ENCODE data around the gene IGF2. TPM values are rescaled to one million over a fixed set of nuclear protein-coding genes. Genes with fewer than 3 reads are reported as not detected.

The IGF2 gene
- total RNA-seq, 1 experiment from 2014 or later = 0.35 TPM

- CTCF ChIA-PET = interaction anchor here (0.9 to 2.5 kb wide), 6 partner anchors 9 to 699 kb away, joined by 3 to 18 read pairs (median 3); partner anchors contain the start of genes C11orf21 and TSPAN32
- DNase-seq (ENCODE audit: unreplicated experiment) = no peak
- H3K27me3 Mint-ChIP-seq (ENCODE audit: insufficient read depth, unreplicated experiment) = no peaks in the 10 kb centered on the region
- no peaks in the 10 kb centered on the region for H3K9me3 Mint-ChIP-seq (ENCODE audit: unreplicated experiment)
- TF ChIP-seq CTCF (IDR thresholded peaks at IDR 0.05; ENCODE audit: unreplicated experiment) = no peak
- peaks cover 27% of the 10 kb centered on the region for H3K4me1 Mint-ChIP-seq (ENCODE audit: insufficient read depth, unreplicated experiment)
- H3K27ac Mint-ChIP-seq (ENCODE audit: low read depth, unreplicated experiment) = no peak overlapping the region
- POLR2A ChIA-PET = no interaction called here
- H3K36me3 Mint-ChIP-seq (ENCODE audit: insufficient read depth, unreplicated experiment) = no peaks in the 10 kb centered on the region
- no TSS peak for BruUV-seq (replicated peaks)
- H3K4me3 Mint-ChIP-seq (ENCODE audit: unreplicated experiment) = no peak overlapping the region
- intact Hi-C loops (cut with micrococcal nuclease) = no loop called here
Measured at GRCh38 chr11:2185324-2186085, 46.3 kb upstream of the IGF2 start.

GRCh38 chr11:2182692-2183474 lies 43.7 kb upstream of the IGF2 start:
- H3K27me3 Mint-ChIP-seq (ENCODE audit: insufficient read depth, unreplicated experiment) = no peaks in the 10 kb centered on the region
- ChIA-PET POLR2A (no interaction called here), CTCF (interaction anchor here (0.7 to 2.7 kb wide), 2 partner anchors 116 to 1199 kb away, joined by 3 to 8 read pairs; no protein-coding TSS in a partner anchor)
- peaks cover 44% of the 10 kb centered on the region for H3K4me1 Mint-ChIP-seq (ENCODE audit: insufficient read depth, unreplicated experiment)
- intact Hi-C loops (cut with micrococcal nuclease) = no loop called here
- no TSS peak for BruUV-seq (replicated peaks)
- H3K9me3 Mint-ChIP-seq (ENCODE audit: unreplicated experiment) = no peaks in the 10 kb centered on the region
- H3K4me3 Mint-ChIP-seq (ENCODE audit: unreplicated experiment) = no peak overlapping the region
- H3K27ac Mint-ChIP-seq (ENCODE audit: low read depth, unreplicated experiment) = no peak overlapping the region
- DNase-seq (ENCODE audit: unreplicated experiment) = no peak
- no peaks in the 10 kb centered on the region for H3K36me3 Mint-ChIP-seq (ENCODE audit: insufficient read depth, unreplicated experiment)
- no peak for TF ChIP-seq CTCF (IDR thresholded peaks at IDR 0.05; ENCODE audit: unreplicated experiment)

GRCh38 chr11:2182075-2182474 lies 42.9 kb upstream of the IGF2 start:
- peaks cover 47% of the 10 kb centered on the region for H3K4me1 Mint-ChIP-seq (ENCODE audit: insufficient read depth, unreplicated experiment)
- no peak overlapping the region for H3K4me3 Mint-ChIP-seq (ENCODE audit: unreplicated experiment)
- H3K27me3 Mint-ChIP-seq (ENCODE audit: insufficient read depth, unreplicated experiment) = no peaks in the 10 kb centered on the region
- CTCF ChIA-PET = interaction anchor here (0.7 to 2.7 kb wide), 2 partner anchors 116 to 1200 kb away, joined by 3 to 8 read pairs; no protein-coding TSS in a partner anchor
- no peak for TF ChIP-seq CTCF (IDR thresholded peaks at IDR 0.05; ENCODE audit: unreplicated experiment)
- H3K27ac Mint-ChIP-seq (ENCODE audit: low read depth, unreplicated experiment) = no peak overlapping the region
- BruUV-seq (replicated peaks) = no TSS peak
- POLR2A ChIA-PET = no interaction called here
- H3K9me3 Mint-ChIP-seq (ENCODE audit: unreplicated experiment) = no peaks in the 10 kb centered on the region
- H3K36me3 Mint-ChIP-seq (ENCODE audit: insufficient read depth, unreplicated experiment) = no peaks in the 10 kb centered on the region
- no peak for DNase-seq (ENCODE audit: unreplicated experiment)
- intact Hi-C loops (cut with micrococcal nuclease) = no loop called here

GRCh38 chr11:2180789-2181370 lies 41.7 kb upstream of the IGF2 start:
- peaks cover 46% of the 10 kb centered on the region for H3K4me1 Mint-ChIP-seq (ENCODE audit: insufficient read depth, unreplicated experiment)
- DNase-seq (ENCODE audit: unreplicated experiment) = peak; percentile 68
- peak overlapping the region; percentile 69 for H3K27ac Mint-ChIP-seq (ENCODE audit: low read depth, unreplicated experiment)
- intact Hi-C loops (cut with micrococcal nuclease) = no loop called here
- CTCF ChIA-PET = interaction anchor here (0.6 to 1.4 kb wide), 3 partner anchors 30 to 240 kb away, joined by 3 to 4 read pairs (median 3); no protein-coding TSS in a partner anchor
- no TSS peak for BruUV-seq (replicated peaks)
- POLR2A ChIA-PET = interaction anchor here (1.0 kb wide), 1 partner anchor 645 kb away, joined by 3 read pairs; no protein-coding TSS in a partner anchor
- no peaks in the 10 kb centered on the region for H3K36me3 Mint-ChIP-seq (ENCODE audit: insufficient read depth, unreplicated experiment)
- H3K9me3 Mint-ChIP-seq (ENCODE audit: unreplicated experiment) = no peaks in the 10 kb centered on the region
- no peak for TF ChIP-seq CTCF (IDR thresholded peaks at IDR 0.05; ENCODE audit: unreplicated experiment)
- peak overlapping the region; percentile 52 for H3K4me3 Mint-ChIP-seq (ENCODE audit: unreplicated experiment)
- no peaks in the 10 kb centered on the region for H3K27me3 Mint-ChIP-seq (ENCODE audit: insufficient read depth, unreplicated experiment)

Data from MCF 10A (cell line).